ENCODE results near the gene NKX2-2.

DNA sequence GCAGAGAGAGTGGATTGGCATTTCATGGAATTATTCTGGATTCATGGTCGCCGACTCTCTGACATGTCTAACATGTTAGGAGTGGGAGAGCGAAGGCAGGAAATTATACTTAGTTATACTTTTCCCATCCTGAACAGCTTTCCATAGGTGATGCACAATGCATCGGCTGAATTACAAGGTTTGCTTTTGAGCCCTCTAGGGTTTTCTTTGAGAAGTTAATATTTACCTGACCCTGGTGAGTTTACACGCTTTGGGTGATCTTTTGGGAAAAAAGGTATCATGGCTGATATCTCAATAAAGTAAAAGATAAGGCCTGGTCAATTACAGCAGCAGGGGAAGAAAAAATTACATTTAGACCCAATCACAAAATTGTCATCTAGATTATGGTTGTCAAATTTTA, 14.0 kb upstream of the NKX2-2 start:
- TF ChIP-seq, protein P1, sequence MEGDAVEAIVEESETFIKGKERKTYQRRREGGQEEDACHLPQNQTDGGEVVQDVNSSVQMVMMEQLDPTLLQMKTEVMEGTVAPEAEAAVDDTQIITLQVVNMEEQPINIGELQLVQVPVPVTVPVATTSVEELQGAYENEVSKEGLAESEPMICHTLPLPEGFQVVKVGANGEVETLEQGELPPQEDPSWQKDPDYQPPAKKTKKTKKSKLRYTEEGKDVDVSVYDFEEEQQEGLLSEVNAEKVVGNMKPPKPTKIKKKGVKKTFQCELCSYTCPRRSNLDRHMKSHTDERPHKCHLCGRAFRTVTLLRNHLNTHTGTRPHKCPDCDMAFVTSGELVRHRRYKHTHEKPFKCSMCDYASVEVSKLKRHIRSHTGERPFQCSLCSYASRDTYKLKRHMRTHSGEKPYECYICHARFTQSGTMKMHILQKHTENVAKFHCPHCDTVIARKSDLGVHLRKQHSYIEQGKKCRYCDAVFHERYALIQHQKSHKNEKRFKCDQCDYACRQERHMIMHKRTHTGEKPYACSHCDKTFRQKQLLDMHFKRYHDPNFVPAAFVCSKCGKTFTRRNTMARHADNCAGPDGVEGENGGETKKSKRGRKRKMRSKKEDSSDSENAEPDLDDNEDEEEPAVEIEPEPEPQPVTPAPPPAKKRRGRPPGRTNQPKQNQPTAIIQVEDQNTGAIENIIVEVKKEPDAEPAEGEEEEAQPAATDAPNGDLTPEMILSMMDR (IDR thresholded peaks at IDR 0.05; ENCODE audit: extremely low read depth in 1 of 2, insufficient read depth in 1 of 2, low read depth in 1 of 2, low read length in 2 of 2) = no peak
- TF ChIP-seq POLR2A (IDR thresholded peaks at IDR 0.05; ENCODE audit: low read depth, low read length) (no peak), EZH2 (IDR thresholded peaks at IDR 0.05; ENCODE audit: borderline replicate concordance, low read depth, low read length, severe bottlenecking) (no peak), POLR2AphosphoS5 (IDR thresholded peaks at IDR 0.05; ENCODE audit: insufficient read depth, low read depth, low read length) (no peak), MYC (IDR thresholded peaks at IDR 0.05; ENCODE audit: low read depth, low read length) (no peak), JUN (IDR thresholded peaks at IDR 0.05; ENCODE audit: borderline replicate concordance, insufficient read depth, insufficient read length, low read depth) (no peak), FOS (IDR thresholded peaks at IDR 0.05; ENCODE audit: borderline replicate concordance, insufficient read depth, low read length) (no peak), GATA2 (IDR thresholded peaks at IDR 0.05; ENCODE audit: insufficient read depth, insufficient read length, low read depth, low read length) (no peak)
- TF ChIP-seq, protein P2, sequence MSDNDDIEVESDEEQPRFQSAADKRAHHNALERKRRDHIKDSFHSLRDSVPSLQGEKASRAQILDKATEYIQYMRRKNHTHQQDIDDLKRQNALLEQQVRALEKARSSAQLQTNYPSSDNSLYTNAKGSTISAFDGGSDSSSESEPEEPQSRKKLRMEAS (IDR thresholded peaks at IDR 0.05; ENCODE audit: insufficient read depth, insufficient read length) = no peak
